ENCODE results near the gene ALX3. TPM values are rescaled to one million over a fixed set of nuclear protein-coding genes. Genes with fewer than 3 reads are reported as not detected.
A peak's percentile ranks its signal among the peaks of the same experiment; 100 is the strongest.

The ALX3 gene
- polyA plus RNA-seq, 3 donors = not detected

GRCh38 chr1:110011527-110012041 lies 58.9 kb downstream of the ALX3 start:
- H3K27me3 Mint-ChIP-seq (ENCODE audit: low read depth in 3 of 3) = no peaks in the 10 kb centered on the region
- intact Hi-C loops (cut with micrococcal nuclease) = loop anchor here in 1 of 2 donors (2.0 to 5.0 kb wide), 2 partner anchors 235 to 369 kb away; no protein-coding TSS in a partner anchor
- H3K9me3 ChIP-seq (replicated peaks in 1 of 2; ENCODE audit: control insufficient read depth in 1 of 2, insufficient read depth in 1 of 2, low read length in 2 of 2) = no peaks in the 10 kb centered on the region
- H2AFZ ChIP-seq (ENCODE audit: insufficient read depth, low read depth, low read length, poor library complexity, severe bottlenecking) = no peak overlapping the region
- peaks cover 67 to 77% of the 10 kb centered on the region in 2 donors for H3K36me3 Mint-ChIP-seq
- no peak overlapping the region for H3K4me3 ChIP-seq (replicated peaks in 1 of 3; ENCODE audit: low read depth in 2 of 3, low read length in 3 of 3)
- WGBS (ENCODE audit: insufficient coverage) = no CpG with 5 or more reads among the region's 2 CpGs
- H4K20me1 ChIP-seq (ENCODE audit: insufficient read depth, low read length) = peaks cover 13% of the 10 kb centered on the region
- TF ChIP-seq CTCF (IDR thresholded peaks at IDR 0.05) = peak; percentile 68
- peaks cover 66 to 92% of the 10 kb centered on the region in 2 donors for H3K36me3 ChIP-seq (replicated peaks in 1 of 2; ENCODE audit: control insufficient read depth in 1 of 2, insufficient read depth in 2 of 2, low read length in 2 of 2)
- peak overlapping the region in 6 of 7 donors; percentile 49 to 83 (median 71) for H3K27ac Mint-ChIP-seq
- no peaks in the 10 kb centered on the region for H3K27me3 ChIP-seq (ENCODE audit: control insufficient read depth in 2 of 2, insufficient read depth in 2 of 2, low read length in 2 of 2)
- H3K4me1 Mint-ChIP-seq = peaks cover 16% of the 10 kb centered on the region
- H3K79me2 ChIP-seq (ENCODE audit: insufficient read depth, low read length) = peaks cover 10% of the 10 kb centered on the region
- peak overlapping the region in 1 of 2 donors; percentile 60 for H3K27ac ChIP-seq (ENCODE audit: low read depth in 1 of 2, low read length in 2 of 2)
- no peak overlapping the region for H3K9ac ChIP-seq (ENCODE audit: insufficient read depth, low read length, poor library complexity, severe bottlenecking)
- no peak overlapping the region for H3K4me3 Mint-ChIP-seq
- no peaks in the 10 kb centered on the region for H3K9me3 Mint-ChIP-seq
- H3K4me2 ChIP-seq (replicated peaks; ENCODE audit: extremely low read depth, low read length, poor library complexity, severe bottlenecking) = no peak overlapping the region
- peak; percentile 48 to 70 (median 58) for DNase-seq
- H3K4me1 ChIP-seq (ENCODE audit: control insufficient read depth in 1 of 2, insufficient read depth in 2 of 2, low read length in 2 of 2) = peaks cover 13 to 20% of the 10 kb centered on the region in 2 donors

Other genes starting within 250 kb of the ALX3 start
- gene CSF1, start 159.8 kb downstream of the ALX3 start, polyA plus RNA-seq = under 1 TPM; 0.11 to 0.69 (median 0.38) TPM
- gene AHCYL1, start 85.9 kb downstream of the ALX3 start, polyA plus RNA-seq = 10 to 100 TPM; 39.1 to 63.9 (median 48.8) TPM
- 10 to 100 TPM in 2 of 3 donors, 1 to 10 TPM in 1; 8.9 to 33.6 (median 11.0) TPM for gene STRIP1, start 36.0 kb downstream of the ALX3 start, polyA plus RNA-seq
- not detected for gene UBL4B, start 41.8 kb upstream of the ALX3 start, polyA plus RNA-seq
- gene SLC6A17, start 79.8 kb upstream of the ALX3 start, polyA plus RNA-seq = not detected
- under 1 TPM; 0.03 to 0.56 (median 0.12) TPM for gene KCNC4, start 139.6 kb upstream of the ALX3 start, polyA plus RNA-seq